Keratinocyte (primary cell): ENCODE data around the gene PRKCH. TPM values are rescaled to one million over a fixed set of nuclear protein-coding genes. Genes with fewer than 3 reads are reported as not detected.

ENCODE experiments used
- DNase-seq: peaks from one replicate; pipeline ENCODE4 v3.0.0-alpha.2; 2011; ENCODE audit warnings: low read depth, missing footprints, low spot score
- FAIRE-seq: peaks from 2 replicates; lab custom pipeline; 2011; peaks lifted over from hg19 to GRCh38; lab: Jason Lieb, UNC
- H2AFZ ChIP-seq: 2 replicates; pipeline ENCODE4 v1.6.0; 2012; ENCODE audit warnings: low read length, control low read depth, inconsistent platforms; ENCODE audit not compliant: control insufficient read depth
- H3K27ac ChIP-seq: 2 replicates; pipeline ENCODE4 v1.5.1; 2011; ENCODE audit warnings: low read length; ENCODE audit not compliant: control insufficient read depth, insufficient read depth
- H3K27me3 ChIP-seq: 3 replicates; pipeline ENCODE4 v1.6.0; 2011; ENCODE audit warnings: low read length; ENCODE audit not compliant: control insufficient read depth, insufficient read depth; ENCODE audit errors: extremely low read depth
- H3K36me3 ChIP-seq, 2 experiments: 2 replicates in 1 of 2; 3 replicates in 1 of 2; pipeline ENCODE4 v1.5.1; 2011; ENCODE audit warnings: low read length in 2 of 2, mild to moderate bottlenecking in 1 of 2; ENCODE audit not compliant: control insufficient read depth in 2 of 2, insufficient read depth in 2 of 2; ENCODE audit errors: extremely low read depth in 1 of 2
- H3K4me1 ChIP-seq: 3 replicates; pipeline ENCODE4 v1.5.1; 2011; ENCODE audit warnings: low read length; ENCODE audit not compliant: control insufficient read depth, insufficient read depth; ENCODE audit errors: extremely low read depth
- H3K4me2 ChIP-seq: 3 replicates; pipeline ENCODE4 v1.6.0; 2011; ENCODE audit warnings: low read depth, low read length; ENCODE audit not compliant: control insufficient read depth, insufficient read depth; ENCODE audit errors: extremely low read depth
- H3K4me3 ChIP-seq, 3 experiments: fragments of 200-600 bp in 1 of 3; sonication (generic) in 1 of 3; 2 replicates in 2 of 3; 3 replicates in 1 of 3; pipeline ENCODE4 v1.5.1; 2011 to 2016; ENCODE audit warnings: low read length in 3 of 3, mild to moderate bottlenecking in 3 of 3, control low read depth in 2 of 3, inconsistent platforms in 1 of 3, low read depth in 1 of 3, mixed read lengths in 1 of 3, mixed run types in 1 of 3, moderate library complexity in 1 of 3; ENCODE audit not compliant: control insufficient read depth in 2 of 3, insufficient read depth in 2 of 3; ENCODE audit errors: extremely low read depth in 1 of 3
- H3K79me2 ChIP-seq: 2 replicates; pipeline ENCODE4 v1.6.0; 2012; ENCODE audit warnings: low read length; ENCODE audit not compliant: control insufficient read depth, insufficient read depth
- H3K9ac ChIP-seq: 3 replicates; pipeline ENCODE4 v1.6.0; 2011; ENCODE audit warnings: low read length; ENCODE audit not compliant: control insufficient read depth, insufficient read depth; ENCODE audit errors: extremely low read depth
- H3K9me1 ChIP-seq: 3 replicates; pipeline ENCODE4 v1.6.0; 2011; ENCODE audit warnings: low read length; ENCODE audit not compliant: control insufficient read depth, insufficient read depth; ENCODE audit errors: extremely low read depth
- H3K9me3 ChIP-seq: 2 replicates; pipeline ENCODE4 v1.5.1; 2012; ENCODE audit warnings: low read depth, low read length; ENCODE audit not compliant: control insufficient read depth
- H4K20me1 ChIP-seq: 3 replicates; pipeline ENCODE4 v1.6.0; 2011; ENCODE audit warnings: low read length; ENCODE audit not compliant: control insufficient read depth, insufficient read depth; ENCODE audit errors: extremely low read depth
- CTCF ChIP-seq, 3 experiments: IDR thresholded peaks in 1 of 3; conservative IDR thresholded peaks in 1 of 3; optimal IDR thresholded peaks in 1 of 3; 2 replicates in 2 of 3; 3 replicates in 1 of 3; pipeline versions ENCODE3 to v1.5.1; 2011; ENCODE audit warnings: low read length in 3 of 3, mild to moderate bottlenecking in 3 of 3, moderate library complexity in 2 of 3, control low read depth in 1 of 3, inconsistent platforms in 1 of 3; ENCODE audit not compliant: insufficient read depth in 2 of 3; ENCODE audit errors: extremely low read depth in 1 of 3
- EZH2 ChIP-seq: IDR thresholded peaks from one replicate; pipeline ENCODE4 v1.6.1; 2012; ENCODE audit warnings: inconsistent platforms, mild to moderate bottlenecking, low read length, moderate library complexity
- dilution Hi-C: fragments of 300-500 bp; cut with MboI; formaldehyde crosslinking; loops from one replicate; pipeline ENCODE4 v1.7.0; 2020; ENCODE audit warnings: low sequenced_read_pairs; ENCODE audit not compliant: extremely low pct_ligation_motif_present
- polyA plus RNA-seq, 5 experiments: library from polyadenylated mRNA; depleted of rRNA in 3 of 5; stranded (reverse) in 3 of 5; stranded (forward) in 1 of 5; unstranded in 1 of 5; fragments of >200 nt; gene quantifications; 1 replicate in 1 of 5; 2 replicates in 3 of 5; 3 replicates in 1 of 5; pipeline versions ENCODE4 v1.2.1 to v1.2.3, GENCODE V29; 2011 to 2012; ENCODE audit warnings: missing spikeins in 2 of 5, low read depth in 1 of 5, low replicate concordance in 1 of 5

Gene PRKCH
- polyA plus RNA-seq, 1 donor (not counting 4 experiments of a cell fraction or from before 2014, with no cell fraction given), result 13.7 TPM

GRCh38 chr14:61485661-61486060, 164.3 kb downstream of the PRKCH start:
- Histone ChIP-seq H3K4me2 (no peak overlapping the region), H3K9me1 (no peaks in the 10 kb centered on the region), H3K36me3 (no peaks in the 10 kb centered on the region), H3K9ac (no peak overlapping the region), H3K79me2 (no peaks in the 10 kb centered on the region), H2AFZ (no peak overlapping the region), H4K20me1 (no peaks in the 10 kb centered on the region), H3K4me3 (no peak overlapping the region), H3K9me3 (no peaks in the 10 kb centered on the region), H3K27ac (no peak overlapping the region), H3K27me3 (no peaks in the 10 kb centered on the region), H3K4me1 (peaks cover 9% of the 10 kb centered on the region)
- FAIRE-seq (no peak), DNase-seq (no peak)
- dilution Hi-C loops, result no loop called here
- TF ChIP-seq EZH2 (no peak), CTCF (optimal IDR thresholded peaks at IDR 0.05 in 1 of 3, IDR thresholded peaks at IDR 0.05 in 1 of 3, conservative IDR thresholded peaks at IDR 0.05 in 1 of 3; ENCODE audit: extremely low read depth in 1 of 3, insufficient read depth in 2 of 3, low read length in 3 of 3) (no peak)

- Histone ChIP-seq H3K9ac (no peak overlapping the region), H3K27me3 (no peaks in the 10 kb centered on the region), H2AFZ (no peak overlapping the region), H4K20me1 (no peaks in the 10 kb centered on the region), H3K36me3 (no peaks in the 10 kb centered on the region), H3K9me3 (no peaks in the 10 kb centered on the region), H3K4me1 (peaks cover 9% of the 10 kb centered on the region), H3K4me3 (no peak overlapping the region), H3K79me2 (no peaks in the 10 kb centered on the region), H3K4me2 (no peak overlapping the region), H3K9me1 (no peaks in the 10 kb centered on the region), H3K27ac (no peak overlapping the region)
- dilution Hi-C loops, result no loop called here
- TF ChIP-seq EZH2 (no peak), CTCF (optimal IDR thresholded peaks at IDR 0.05 in 1 of 3, IDR thresholded peaks at IDR 0.05 in 1 of 3, conservative IDR thresholded peaks at IDR 0.05 in 1 of 3; ENCODE audit: extremely low read depth in 1 of 3, insufficient read depth in 2 of 3, low read length in 3 of 3) (no peak)
- DNase-seq, result no peak
- FAIRE-seq, result no peak
These were observed 165.6 kb downstream of the PRKCH start for GRCh38 chr14:61486930-61487495.
